Stimulated activated CD8-positive, alpha-beta memory T cell treated with anti-CD3 and anti-CD28 coated beads, Interleukin-15, amount 100 ng/mL, for 48 hours (primary cell): Measurements from ENCODE around the gene ANKS1B.
"Not testable (repeated sequence)": the region's sequence is repeated elsewhere in the genome, so short reads cannot be mapped to it uniquely, and the experiment has no call there.

Source experiments
- DNase-seq, 2 donors: peaks; one replicate each; pipeline ENCODE4 v3.0.0-alpha.2; 2020; ENCODE audit warnings: low read depth in 2 of 2

ANKS1B gene

DNA sequence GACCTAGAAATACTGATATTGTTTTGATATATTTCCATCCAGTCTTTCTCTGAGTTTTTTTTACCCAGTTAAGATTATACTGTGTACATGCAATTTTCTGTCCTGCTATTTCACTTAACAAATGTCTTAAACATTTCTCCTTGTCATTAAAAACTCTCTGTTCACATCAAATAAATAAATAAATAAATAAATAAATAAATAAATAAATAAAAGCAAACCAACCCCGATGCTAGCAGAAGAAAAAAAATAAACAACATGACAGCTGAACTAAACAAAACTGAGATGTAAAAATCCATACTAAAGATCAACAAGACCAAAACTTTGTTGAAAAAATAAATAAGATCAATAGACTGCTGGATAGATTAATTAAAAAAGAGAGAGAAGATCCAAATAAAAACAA is 407.6 kb downstream of the ANKS1B start:
- DNase-seq = not testable (repeated sequence)

DNA sequence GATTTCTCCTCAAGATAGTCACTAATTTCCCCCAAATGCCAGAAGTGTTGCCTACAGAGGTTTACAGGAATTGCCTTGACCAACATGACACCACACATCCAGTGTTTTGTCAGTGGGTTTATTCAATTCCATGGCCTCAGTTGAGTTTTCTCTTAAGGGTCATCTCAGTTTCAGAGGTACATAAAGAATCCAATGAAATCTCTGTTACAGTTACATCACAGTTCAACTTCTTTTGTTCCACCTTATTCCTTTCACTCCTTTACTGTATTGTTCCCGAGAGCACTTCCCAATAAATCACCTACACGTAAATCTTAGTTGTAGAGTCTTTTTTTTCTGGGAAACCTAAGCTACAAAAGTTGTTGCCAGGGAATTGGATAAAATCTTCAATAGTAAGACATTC is 410.8 kb downstream of the ANKS1B start:
- DNase-seq = no peak

- no peak for DNase-seq
Observed at GRCh38 chr12:99567072-99567471, 417.7 kb downstream of the ANKS1B start.

GRCh38 chr12:99558109-99558508 is 426.6 kb downstream of the ANKS1B start:
- no peak for DNase-seq

DNA sequence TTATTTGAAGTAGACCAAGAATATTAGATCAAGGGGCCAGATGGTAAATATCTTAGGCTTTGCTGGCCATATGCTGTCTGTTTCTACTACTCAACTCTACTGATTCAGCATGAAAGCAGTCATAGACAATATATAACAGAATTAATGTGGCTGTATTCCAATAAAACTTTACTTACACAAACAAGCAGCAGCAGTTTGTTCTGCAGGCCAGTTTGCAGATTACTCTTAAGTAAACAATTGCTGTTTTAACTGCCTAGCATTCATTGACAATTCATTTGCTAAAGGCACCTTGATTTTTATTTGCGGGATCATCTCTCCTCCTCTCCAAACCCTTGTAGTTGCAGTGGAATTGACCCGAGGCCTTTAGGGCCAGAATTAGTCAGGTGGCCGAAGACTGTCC is 431.3 kb downstream of the ANKS1B start:
- DNase-seq = no peak

DNA sequence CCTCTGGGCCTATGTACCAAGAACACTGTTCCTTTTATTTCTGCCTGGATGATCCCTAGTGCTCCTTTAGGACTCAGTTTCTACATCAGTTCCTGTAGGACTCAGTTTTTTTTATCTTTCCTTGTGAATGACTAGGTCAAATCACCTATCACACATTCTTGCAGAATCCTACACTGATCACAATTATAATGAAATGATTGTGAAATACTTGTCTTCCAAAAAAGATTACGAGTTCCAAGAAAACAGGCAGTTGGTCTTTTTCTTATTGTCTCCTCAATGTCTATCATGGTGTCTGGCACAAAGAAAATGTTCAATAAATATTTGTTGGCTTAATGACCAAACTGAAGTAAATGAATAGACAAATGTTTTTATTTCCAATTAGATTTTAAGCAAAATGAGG is 432.7 kb downstream of the ANKS1B start:
- DNase-seq = no peak

- no peak for DNase-seq
Observed at GRCh38 chr12:99549651-99550050, 435.1 kb downstream of the ANKS1B start.

GRCh38 chr12:99549196-99549595 is 435.5 kb downstream of the ANKS1B start:
- DNase-seq = no peak

GRCh38 chr12:99544457-99544856 is 440.3 kb downstream of the ANKS1B start:
- no peak for DNase-seq

DNA sequence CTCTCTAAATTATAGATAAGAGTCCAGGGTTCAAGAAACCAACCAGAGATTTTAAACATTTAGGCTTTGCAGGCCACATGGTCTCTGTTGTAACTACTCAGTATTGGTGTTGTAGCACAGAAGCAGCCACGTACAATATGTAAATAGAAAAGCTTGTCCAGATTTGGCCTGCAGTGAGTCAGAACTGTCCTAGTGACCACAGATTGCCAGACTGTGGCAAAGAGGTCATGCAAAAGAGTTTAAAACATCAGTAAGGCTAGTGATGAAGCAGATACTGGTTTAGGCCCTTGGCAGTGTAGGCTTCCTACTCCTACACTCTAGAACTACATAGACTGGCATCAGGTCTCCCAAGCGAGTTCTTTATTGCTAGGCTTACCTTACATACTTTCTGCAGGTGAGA is 454.8 kb downstream of the ANKS1B start:
- no peak for DNase-seq

DNA sequence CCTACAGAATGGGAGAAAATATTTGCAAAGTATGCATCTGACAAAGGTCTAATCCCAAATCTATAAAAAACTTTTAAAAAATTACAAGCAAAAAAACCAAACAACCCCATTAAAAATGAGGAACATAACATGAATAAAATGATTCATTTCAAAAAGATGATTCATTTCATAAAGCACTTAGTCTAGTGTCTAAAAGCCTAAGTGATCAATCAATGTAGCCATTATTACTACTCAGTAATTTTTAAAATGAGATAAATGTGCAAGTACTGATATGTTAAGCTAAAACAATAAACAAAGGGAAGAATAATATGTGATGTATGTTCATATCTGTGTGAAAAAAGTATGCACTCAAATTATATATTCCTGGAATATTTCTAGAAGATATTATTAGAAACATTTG is 456.3 kb downstream of the ANKS1B start:
- DNase-seq = no peak

GRCh38 chr12:99523853-99524252 is 460.9 kb downstream of the ANKS1B start:
- DNase-seq = no peak

DNA sequence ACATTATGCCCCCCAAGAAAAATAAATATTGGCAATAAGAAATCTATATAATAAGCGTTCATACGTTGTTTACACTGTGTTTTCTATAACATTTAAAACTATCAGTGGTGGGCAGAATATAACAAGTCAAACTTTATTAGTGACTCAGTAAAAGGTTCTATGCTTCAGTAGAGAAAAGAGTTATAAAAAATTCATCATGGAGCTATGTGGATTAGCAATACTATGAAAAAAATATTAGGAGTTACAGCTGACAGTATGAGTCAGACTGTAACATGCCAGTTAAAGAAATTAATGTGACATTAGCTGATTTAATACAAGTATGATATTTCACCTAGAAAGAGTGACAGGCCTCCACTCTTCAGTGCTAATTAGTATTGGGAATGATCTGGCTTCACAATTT is 462.3 kb downstream of the ANKS1B start:
- no peak for DNase-seq

GRCh38 chr12:99521664-99522063 is 463.1 kb downstream of the ANKS1B start:
- DNase-seq = no peak

- no peak for DNase-seq
Observed at GRCh38 chr12:99513066-99513465, 471.7 kb downstream of the ANKS1B start.

- no peak for DNase-seq
Observed at GRCh38 chr12:99505805-99506204, 478.9 kb downstream of the ANKS1B start.

DNA sequence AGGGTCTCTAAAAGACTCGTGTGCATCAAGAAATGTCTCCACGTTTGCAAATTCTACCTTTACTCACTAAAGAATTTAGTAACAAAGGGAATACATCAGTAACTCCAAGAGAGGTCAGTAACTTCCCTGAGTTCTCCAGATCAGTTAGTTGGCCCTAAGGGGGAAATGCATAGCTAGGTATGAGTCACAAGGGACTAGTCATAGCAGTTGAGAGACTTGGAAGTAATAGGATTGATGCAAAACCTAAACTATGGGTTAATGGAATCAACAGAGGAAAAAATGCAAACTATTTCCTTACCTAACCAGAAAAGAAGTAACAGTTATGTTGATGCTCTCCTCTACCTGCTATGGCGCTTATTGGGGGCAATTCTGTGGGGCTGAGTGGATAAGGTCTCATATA is 486.0 kb downstream of the ANKS1B start:
- DNase-seq = no peak

- DNase-seq = no peak
Observed at GRCh38 chr12:99495799-99496198, 488.9 kb downstream of the ANKS1B start.

- DNase-seq = no peak
Observed at GRCh38 chr12:99493197-99493596, 491.5 kb downstream of the ANKS1B start.

GRCh38 chr12:99486277-99486676 is 498.5 kb downstream of the ANKS1B start:
- DNase-seq = no peak

GRCh38 chr12:99479149-99479548 is 505.6 kb downstream of the ANKS1B start:
- DNase-seq = no peak

DNA sequence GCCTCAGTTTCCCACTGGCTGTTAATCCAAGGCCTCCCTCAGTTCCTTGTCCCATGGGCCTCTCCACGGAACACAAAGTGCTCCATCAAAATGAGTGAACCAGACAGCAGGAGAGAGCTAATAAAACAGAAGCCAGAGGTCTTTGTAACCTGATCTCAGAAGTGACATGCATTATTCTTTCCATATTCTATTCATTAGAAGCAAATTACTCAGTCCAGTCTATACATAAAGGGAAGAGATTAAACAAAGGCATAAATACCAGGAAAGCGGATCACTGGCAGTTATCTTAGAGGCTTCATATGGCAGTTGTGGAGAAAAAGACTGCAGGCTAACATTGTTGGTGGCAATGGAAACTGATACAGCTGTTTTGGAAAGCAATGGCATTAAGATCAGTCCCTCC is 507.8 kb downstream of the ANKS1B start:
- no peak for DNase-seq

- no peak for DNase-seq
Observed at GRCh38 chr12:99455350-99456035, 529.2 kb downstream of the ANKS1B start.

DNA sequence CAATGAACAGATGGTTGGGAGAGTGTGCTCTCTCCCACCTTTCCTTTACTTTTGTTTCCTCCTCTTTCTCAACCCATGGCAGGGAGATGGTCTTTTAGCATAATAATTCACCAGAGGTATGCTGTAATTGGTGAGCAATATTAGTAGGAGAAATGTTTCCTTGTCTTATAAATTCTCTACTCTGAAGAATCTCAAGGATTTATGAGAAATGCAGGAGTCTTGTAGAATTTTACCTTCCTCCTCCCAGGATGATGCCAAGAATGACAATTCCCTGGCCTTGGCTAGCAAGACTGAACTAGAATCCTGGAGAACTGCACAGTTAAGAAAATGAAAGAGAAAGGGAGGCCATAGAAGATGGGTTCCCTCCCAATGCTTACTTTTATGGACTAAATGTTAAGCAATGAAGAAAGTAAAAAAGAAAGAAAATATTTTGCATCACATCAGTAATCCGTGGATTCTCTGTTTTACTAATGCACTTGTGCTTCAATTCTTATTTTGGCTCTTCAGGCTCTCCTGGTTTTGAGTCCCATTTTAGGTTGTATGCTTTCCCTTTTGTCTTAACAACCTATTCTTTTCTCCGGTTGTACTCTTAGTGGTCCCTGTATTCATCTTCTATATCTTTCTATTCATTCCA is 530.1 kb downstream of the ANKS1B start:
- no peak for DNase-seq
